Endothelial cell of umbilical vein (primary cell): Measurements from ENCODE around the gene PRUNE2. TPM values are rescaled to one million over a fixed set of nuclear protein-coding genes. Genes with fewer than 3 reads are reported as not detected.

Source experiments
- BruUV-seq: library from RNA; stranded (reverse); fragments of 400-500 nt; replicated peaks from 2 replicates; lab custom pipeline; 2021; lab: Mats Ljungman, UMichigan
- CTCF ChIA-PET: fragments of 300-600, 350-600 bp; sonication (Branson Sonifier 250); formaldehyde crosslinking; loops from one replicate; lab custom pipeline; 2021; ENCODE audit warnings: antibody characterized with exemption, inconsistent platforms; lab: Charles Lee
- POLR2A ChIA-PET: fragments of 300-600, 350-600 bp; sonication (Branson Sonifier 250); formaldehyde crosslinking; loops from one replicate; lab custom pipeline; 2021; ENCODE audit warnings: antibody characterized with exemption, inconsistent platforms; lab: Charles Lee
- DNase-seq: peaks from one replicate; pipeline ENCODE4 v3.0.0-alpha.2; 2011; ENCODE audit warnings: low read depth, low spot score
- FAIRE-seq: peaks from 2 replicates; lab custom pipeline; 2011; peaks lifted over from hg19 to GRCh38; lab: Jason Lieb, UNC
- H2AFZ ChIP-seq: 2 replicates; pipeline ENCODE4 v1.6.0; 2012; ENCODE audit warnings: low read depth, low read length, control low read depth, inconsistent platforms
- H3K27ac ChIP-seq: 2 replicates; pipeline ENCODE4 v1.5.1; 2011; ENCODE audit warnings: low read depth, mild to moderate bottlenecking, control low read depth, low read length, moderate library complexity; ENCODE audit not compliant: insufficient read depth
- H3K27me3 ChIP-seq, 2 experiments: 2 replicates each; pipeline versions ENCODE4 v1.6.0 to v1.6.1; 2011; ENCODE audit warnings: low read length in 2 of 2, mixed read lengths in 1 of 2; ENCODE audit not compliant: control insufficient read depth in 2 of 2, insufficient read depth in 2 of 2
- H3K36me3 ChIP-seq, 2 experiments: 2 replicates in 1 of 2; 3 replicates in 1 of 2; pipeline ENCODE4 v1.5.1; 2011; ENCODE audit warnings: low read length in 2 of 2, mild to moderate bottlenecking in 1 of 2, moderate library complexity in 1 of 2; ENCODE audit not compliant: control insufficient read depth in 2 of 2, insufficient read depth in 2 of 2; ENCODE audit errors: extremely low read depth in 1 of 2
- H3K4me1 ChIP-seq: 3 replicates; pipeline ENCODE4 v1.5.1; 2011; ENCODE audit warnings: mild to moderate bottlenecking, low read length; ENCODE audit not compliant: control insufficient read depth, insufficient read depth; ENCODE audit errors: extremely low read depth
- H3K4me2 ChIP-seq: 2 replicates; pipeline ENCODE4 v1.6.1; 2011; ENCODE audit warnings: low read length, control low read depth, mixed read lengths; ENCODE audit not compliant: insufficient read depth
- H3K4me3 ChIP-seq, 3 experiments: fragments of 200-600 bp in 1 of 3; sonication (generic), shearing (Covaris generic) in 1 of 3; replicated peaks in 1 of 3; 2 replicates each; pipeline ENCODE4 v1.5.1; 2011 to 2016; ENCODE audit warnings: control low read depth in 3 of 3, low read length in 3 of 3, mild to moderate bottlenecking in 2 of 3, inconsistent platforms in 1 of 3, low read depth in 1 of 3, moderate library complexity in 1 of 3; ENCODE audit not compliant: insufficient read depth in 1 of 3
- H3K79me2 ChIP-seq: 2 replicates; pipeline ENCODE4 v1.6.0; 2012; ENCODE audit warnings: low read length, inconsistent platforms; ENCODE audit not compliant: control insufficient read depth, insufficient read depth
- H3K9ac ChIP-seq: replicated peaks from 2 replicates; pipeline ENCODE3; 2011; ENCODE audit warnings: low read length, control low read depth; ENCODE audit not compliant: insufficient read depth; ENCODE audit errors: extremely low read depth
- H3K9me1 ChIP-seq: replicated peaks from 3 replicates; pipeline ENCODE4 v1.6.0; 2011; ENCODE audit warnings: mild to moderate bottlenecking, low read length; ENCODE audit not compliant: control insufficient read depth, insufficient read depth; ENCODE audit errors: extremely low read depth
- H3K9me3 ChIP-seq: replicated peaks from 2 replicates; pipeline ENCODE4 v1.5.1; 2012; ENCODE audit warnings: low read length, inconsistent platforms; ENCODE audit not compliant: control insufficient read depth, insufficient read depth
- H4K20me1 ChIP-seq: replicated peaks from 2 replicates; pipeline ENCODE3; 2011; ENCODE audit warnings: mild to moderate bottlenecking, low read length; ENCODE audit not compliant: control insufficient read depth, insufficient read depth; ENCODE audit errors: extremely low read depth
- CTCF ChIP-seq, 2 donors: IDR thresholded peaks; 1 replicate in 1 of 2; 2 replicates in 1 of 2; pipeline ENCODE4 v1.5.1; 2011; ENCODE audit warnings: low read length in 2 of 2, mild to moderate bottlenecking in 2 of 2, moderate library complexity in 2 of 2, control low read depth in 1 of 2, inconsistent platforms in 1 of 2, low read depth in 1 of 2; ENCODE audit not compliant: insufficient read depth in 1 of 2; ENCODE audit errors: extremely low read depth in 1 of 2
- EZH2 ChIP-seq: IDR thresholded peaks from 2 replicates; pipeline ENCODE4 v1.6.1; 2012; ENCODE audit warnings: borderline replicate concordance, low read depth, mild to moderate bottlenecking, moderate library complexity, low read length, inconsistent platforms; ENCODE audit not compliant: severe bottlenecking
- FOS ChIP-seq: IDR thresholded peaks from 2 replicates; pipeline ENCODE4 v1.6.1; 2011; ENCODE audit warnings: mild to moderate bottlenecking, low read length, moderate library complexity, borderline replicate concordance; ENCODE audit not compliant: insufficient read depth
- GATA2 ChIP-seq: IDR thresholded peaks from 2 replicates; pipeline ENCODE4 v1.7.0; 2011; ENCODE audit warnings: low read depth, mild to moderate bottlenecking, moderate library complexity, mixed read lengths, low read length; ENCODE audit not compliant: insufficient read length, insufficient read depth
- JUN ChIP-seq: IDR thresholded peaks from 2 replicates; pipeline ENCODE4 v1.6.1; 2011; ENCODE audit warnings: borderline replicate concordance, low read depth; ENCODE audit not compliant: insufficient read length, insufficient read depth
- MAX ChIP-seq: IDR thresholded peaks from 2 replicates; pipeline ENCODE4 v1.6.1; 2011; ENCODE audit not compliant: insufficient read depth, insufficient read length
- MYC ChIP-seq: IDR thresholded peaks from one replicate; pipeline ENCODE4 v1.6.1; 2011; ENCODE audit warnings: mild to moderate bottlenecking, low read depth, low read length
- POLR2A ChIP-seq: IDR thresholded peaks from 2 replicates; pipeline ENCODE4 v1.6.1; 2012; ENCODE audit warnings: low read depth, mild to moderate bottlenecking, control low read depth, low read length
- POLR2AphosphoS5 ChIP-seq: IDR thresholded peaks from 2 replicates; pipeline ENCODE4 v1.6.1; 2012; ENCODE audit warnings: low read depth, mild to moderate bottlenecking, control low read depth, low read length, moderate library complexity; ENCODE audit not compliant: insufficient read depth
- dilution Hi-C: fragments of 300-500 bp; cut with MboI; formaldehyde crosslinking; loops from one replicate; pipeline ENCODE4 v1.15.0; 2019; ENCODE audit warnings: low sequenced_read_pairs; ENCODE audit not compliant: extremely low pct_ligation_motif_present
- intact Hi-C: fragments of 100-400 bp; cut with micrococcal nuclease; formaldehyde crosslinking; loops from one replicate; pipeline ENCODE4 v1.10.0; 2022
- polyA plus RNA-seq, 4 experiments: library from polyadenylated mRNA; depleted of rRNA in 3 of 4; stranded (reverse) in 3 of 4; unstranded in 1 of 4; fragments of >200 nt; gene quantifications; 2 replicates each; pipeline versions ENCODE4 v1.2.1 to v1.2.3, GENCODE V29; 2011 to 2012; ENCODE audit warnings: missing spikeins in 1 of 4
- total RNA-seq: library from RNA; stranded (reverse); gene quantifications from 2 replicates; pipeline ENCODE4 v1.2.3, GENCODE V29; 2021

PRUNE2 gene
- total and polyA plus RNA-seq, 2 donors (not counting 3 experiments of a cell fraction or from before 2014, with no cell fraction given) = 15.8 to 21.7 TPM

- intact Hi-C loops = no loop called here
- H4K20me1 ChIP-seq = no peaks in the 10 kb centered on the region
- FAIRE-seq (no peak), DNase-seq (no peak)
- no peak overlapping the region for H2AFZ ChIP-seq
- H3K9ac ChIP-seq = no peak overlapping the region
- H3K9me3 ChIP-seq = no peaks in the 10 kb centered on the region
- BruUV-seq = no TSS peak
- dilution Hi-C loops = no loop called here
- H3K4me2 ChIP-seq = no peak overlapping the region
- no peaks in the 10 kb centered on the region for H3K79me2 ChIP-seq
- no peak for TF ChIP-seq CTCF (IDR thresholded peaks at IDR 0.05; ENCODE audit: extremely low read depth in 1 of 2, insufficient read depth in 1 of 2, low read depth in 1 of 2, low read length in 2 of 2)
- no peak for TF ChIP-seq FOS
- no peak for TF ChIP-seq GATA2
- no peak for TF ChIP-seq POLR2A
- no peak for TF ChIP-seq JUN
- TF ChIP-seq MAX = no peak
- no peak for TF ChIP-seq POLR2AphosphoS5
- TF ChIP-seq EZH2 = no peak
- no peak for TF ChIP-seq MYC
- no peaks in the 10 kb centered on the region for H3K36me3 ChIP-seq
- no peaks in the 10 kb centered on the region for H3K27me3 ChIP-seq
- H3K4me3 ChIP-seq = no peak overlapping the region
- ChIA-PET CTCF (no interaction called here), POLR2A (no interaction called here)
- H3K9me1 ChIP-seq = no peaks in the 10 kb centered on the region
- H3K4me1 ChIP-seq = no peaks in the 10 kb centered on the region
- no peak overlapping the region for H3K27ac ChIP-seq
Measured at GRCh38 chr9:76613974-76614373, 291.9 kb downstream of the PRUNE2 start.
